Neural progenitor cell (in vitro differentiated cells): ENCODE results near the gene ITM2A. TPM values are rescaled to one million over a fixed set of nuclear protein-coding genes. Genes with fewer than 3 reads are reported as not detected.

ENCODE experiments used
- DNase-seq: peaks from one replicate; pipeline ENCODE4 v3.0.0-alpha.2; 2016; ENCODE audit warnings: low spot score
- H2AFZ ChIP-seq: fragments of 200-600 bp; sonication (generic); replicated peaks from 2 replicates; pipeline ENCODE4 v1.6.1; 2016; ENCODE audit warnings: antibody characterized with exemption
- H3F3A ChIP-seq: fragments of 200-600 bp; sonication (generic); 2 replicates; pipeline ENCODE4 v1.6.1; 2016; ENCODE audit warnings: antibody characterized with exemption, low read depth
- H3K27ac ChIP-seq: fragments of 200-600 bp; sonication (generic); 2 replicates; pipeline ENCODE4 v1.5.1; 2016; ENCODE audit warnings: mild to moderate bottlenecking
- H3K27me3 ChIP-seq: fragments of 200-600 bp; sonication (generic); 2 replicates; pipeline ENCODE4 v1.6.1; 2016; ENCODE audit warnings: mild to moderate bottlenecking, moderate library complexity
- H3K36me3 ChIP-seq: fragments of 200-600 bp; sonication (generic); 2 replicates; pipeline ENCODE4 v1.5.1; 2016
- H3K4me1 ChIP-seq: fragments of 200-600 bp; sonication (generic); 2 replicates; pipeline ENCODE4 v1.6.1; 2016; ENCODE audit warnings: mixed run types
- H3K4me2 ChIP-seq: fragments of 200-600 bp; sonication (generic); 2 replicates; pipeline ENCODE4 v1.6.1; 2016
- H3K4me3 ChIP-seq: fragments of 200-600 bp; sonication (generic); 2 replicates; pipeline ENCODE4 v1.5.1; 2016
- H3K79me2 ChIP-seq: fragments of 200-600 bp; sonication (generic); 2 replicates; pipeline ENCODE4 v1.6.1; 2016; ENCODE audit warnings: low read depth
- H3K9ac ChIP-seq: fragments of 200-600 bp; sonication (generic); 2 replicates; pipeline ENCODE4 v1.6.1; 2016
- H3K9me3 ChIP-seq: fragments of 200-600 bp; sonication (generic); 2 replicates; pipeline ENCODE4 v1.5.1; 2016; ENCODE audit warnings: low read depth
- H4K20me1 ChIP-seq: fragments of 200-600 bp; sonication (generic); 2 replicates; pipeline ENCODE4 v1.6.1; 2016; ENCODE audit warnings: low read depth
- H3K27ac Mint-ChIP-seq: 3 replicates; pipeline ENCODE4 v1.8.0; 2021; ENCODE audit warnings: mixed read lengths
- H3K27me3 Mint-ChIP-seq: 2 replicates; pipeline ENCODE4 v1.8.0; 2022; ENCODE audit warnings: low read depth, mild to moderate bottlenecking, inconsistent platforms, moderate library complexity, mixed read lengths; ENCODE audit not compliant: insufficient read depth
- H3K36me3 Mint-ChIP-seq: 3 replicates; pipeline ENCODE4 v1.8.0; 2021; ENCODE audit warnings: mixed read lengths
- H3K4me1 Mint-ChIP-seq: 3 replicates; pipeline ENCODE4 v1.8.0; 2021; ENCODE audit warnings: mixed read lengths
- H3K4me3 Mint-ChIP-seq: 3 replicates; pipeline ENCODE4 v1.8.0; 2021; ENCODE audit warnings: mild to moderate bottlenecking, moderate library complexity, mixed read lengths
- H3K9me3 Mint-ChIP-seq: 3 replicates; pipeline ENCODE4 v1.8.0; 2020; ENCODE audit warnings: mixed read lengths
- EZH2 ChIP-seq: fragments of 200-600 bp; sonication (generic); IDR thresholded peaks from 2 replicates; pipeline ENCODE4 v1.6.1; 2017; ENCODE audit warnings: antibody characterized with exemption, mild to moderate bottlenecking, moderate library complexity
- EZH2phosphoT487 ChIP-seq: fragments of 200-600 bp; sonication (generic); IDR thresholded peaks from 2 replicates; pipeline ENCODE4 v1.6.1; 2017; ENCODE audit warnings: antibody characterized with exemption
- total RNA-seq: library from RNA; depleted of rRNA; stranded (reverse); fragments of >200 nt; gene quantifications from 2 replicates; pipeline ENCODE4 v1.2.3, GENCODE V29; 2015; ENCODE audit warnings: low replicate concordance
- TF ChIP-seq, protein P1 (sequence below): fragments of 200-600 bp; sonication (generic); IDR thresholded peaks from 2 replicates; pipeline ENCODE4 v1.5.1; 2017; ENCODE audit warnings: antibody characterized with exemption, mild to moderate bottlenecking

The ITM2A gene
- total RNA-seq, 1 donor from 2014 or later, result 2.2 TPM

DNA sequence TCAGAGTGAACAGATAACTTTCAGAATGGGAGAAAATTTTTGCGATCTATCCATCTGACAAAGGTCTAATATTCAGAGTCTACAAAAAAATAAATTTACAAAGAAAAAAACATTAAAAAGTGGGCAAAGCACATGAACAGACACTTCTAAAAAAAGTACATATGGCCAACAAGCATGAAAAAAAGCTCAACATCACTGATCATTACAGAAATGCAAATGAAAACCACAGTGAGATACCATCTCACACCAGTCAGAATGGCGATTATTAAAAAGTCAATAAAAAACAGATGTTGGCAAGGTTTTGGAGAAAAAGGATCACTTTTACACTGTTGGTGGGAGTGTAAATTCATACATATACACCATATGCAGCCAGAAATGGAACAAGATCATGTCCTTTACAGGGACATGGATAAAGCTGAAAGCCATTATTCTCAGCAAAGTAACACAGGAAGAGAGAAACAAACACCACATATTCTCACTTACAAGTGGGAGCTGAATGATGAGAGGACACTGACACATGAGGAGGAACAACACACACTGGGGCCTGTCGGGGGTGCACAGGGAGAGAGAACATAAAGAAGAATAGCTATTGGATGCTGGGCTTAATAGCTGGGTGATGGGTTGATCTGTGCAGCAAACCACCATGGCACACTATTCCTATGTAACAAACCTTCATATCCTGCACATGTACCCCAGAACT is 41.6 kb upstream of the ITM2A start:
- Histone ChIP-seq H3K4me2 (no peak overlapping the region), H3K4me1 (no peaks in the 10 kb centered on the region), H3K9me3 (no peaks in the 10 kb centered on the region), H4K20me1 (no peaks in the 10 kb centered on the region), H3K27me3 (no peaks in the 10 kb centered on the region), H3K79me2 (no peaks in the 10 kb centered on the region), H3K36me3 (no peaks in the 10 kb centered on the region), H3F3A (no peaks in the 10 kb centered on the region), H3K4me3 (no peak overlapping the region), H3K9ac (no peak overlapping the region), H2AFZ (no peak overlapping the region), H3K27ac (no peak overlapping the region)
- H3K36me3 Mint-ChIP-seq, result no peaks in the 10 kb centered on the region
- H3K9me3 Mint-ChIP-seq, result peaks cover 2% of the 10 kb centered on the region
- no peak overlapping the region for H3K4me3 Mint-ChIP-seq
- no peak overlapping the region for H3K27ac Mint-ChIP-seq
- H3K27me3 Mint-ChIP-seq, result no peaks in the 10 kb centered on the region
- DNase-seq, result no peak
- TF ChIP-seq EZH2phosphoT487, result no peak
- H3K4me1 Mint-ChIP-seq, result no peaks in the 10 kb centered on the region

DNA sequence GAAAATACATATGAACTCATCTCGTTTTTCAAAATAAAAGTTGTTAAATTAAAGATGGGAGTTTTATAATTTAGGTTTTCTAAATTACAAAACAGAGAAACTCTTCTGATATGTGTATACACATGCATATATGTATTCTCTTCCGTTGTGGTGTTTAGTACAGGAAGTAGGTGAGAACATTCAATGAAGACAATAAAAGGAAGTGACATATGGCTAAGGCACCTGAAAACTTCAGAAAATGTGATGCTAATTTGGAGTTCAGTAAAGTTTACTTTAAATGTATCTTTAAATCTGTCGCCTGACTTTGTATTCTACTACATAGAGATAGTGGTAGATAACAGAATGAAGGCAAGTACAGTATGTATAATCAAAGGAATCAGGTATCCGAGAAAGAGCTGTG is 33.5 kb upstream of the ITM2A start:
- Histone ChIP-seq H3K4me3 (no peak overlapping the region), H2AFZ (no peak overlapping the region), H3F3A (no peaks in the 10 kb centered on the region), H3K9me3 (no peaks in the 10 kb centered on the region), H3K36me3 (no peaks in the 10 kb centered on the region), H3K4me2 (no peak overlapping the region), H3K27me3 (no peaks in the 10 kb centered on the region), H3K9ac (no peak overlapping the region), H4K20me1 (no peaks in the 10 kb centered on the region), H3K27ac (no peak overlapping the region), H3K4me1 (no peaks in the 10 kb centered on the region), H3K79me2 (no peaks in the 10 kb centered on the region)
- no peak for TF ChIP-seq EZH2
- no peak for TF ChIP-seq EZH2phosphoT487
- TF ChIP-seq, protein P1, sequence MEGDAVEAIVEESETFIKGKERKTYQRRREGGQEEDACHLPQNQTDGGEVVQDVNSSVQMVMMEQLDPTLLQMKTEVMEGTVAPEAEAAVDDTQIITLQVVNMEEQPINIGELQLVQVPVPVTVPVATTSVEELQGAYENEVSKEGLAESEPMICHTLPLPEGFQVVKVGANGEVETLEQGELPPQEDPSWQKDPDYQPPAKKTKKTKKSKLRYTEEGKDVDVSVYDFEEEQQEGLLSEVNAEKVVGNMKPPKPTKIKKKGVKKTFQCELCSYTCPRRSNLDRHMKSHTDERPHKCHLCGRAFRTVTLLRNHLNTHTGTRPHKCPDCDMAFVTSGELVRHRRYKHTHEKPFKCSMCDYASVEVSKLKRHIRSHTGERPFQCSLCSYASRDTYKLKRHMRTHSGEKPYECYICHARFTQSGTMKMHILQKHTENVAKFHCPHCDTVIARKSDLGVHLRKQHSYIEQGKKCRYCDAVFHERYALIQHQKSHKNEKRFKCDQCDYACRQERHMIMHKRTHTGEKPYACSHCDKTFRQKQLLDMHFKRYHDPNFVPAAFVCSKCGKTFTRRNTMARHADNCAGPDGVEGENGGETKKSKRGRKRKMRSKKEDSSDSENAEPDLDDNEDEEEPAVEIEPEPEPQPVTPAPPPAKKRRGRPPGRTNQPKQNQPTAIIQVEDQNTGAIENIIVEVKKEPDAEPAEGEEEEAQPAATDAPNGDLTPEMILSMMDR, result no peak
- Mint-ChIP-seq H3K4me3 (no peak overlapping the region), H3K9me3 (peaks cover 2% of the 10 kb centered on the region), H3K4me1 (no peaks in the 10 kb centered on the region), H3K27ac (no peak overlapping the region), H3K27me3 (peaks cover 2% of the 10 kb centered on the region), H3K36me3 (no peaks in the 10 kb centered on the region)
- DNase-seq, result no peak

DNA sequence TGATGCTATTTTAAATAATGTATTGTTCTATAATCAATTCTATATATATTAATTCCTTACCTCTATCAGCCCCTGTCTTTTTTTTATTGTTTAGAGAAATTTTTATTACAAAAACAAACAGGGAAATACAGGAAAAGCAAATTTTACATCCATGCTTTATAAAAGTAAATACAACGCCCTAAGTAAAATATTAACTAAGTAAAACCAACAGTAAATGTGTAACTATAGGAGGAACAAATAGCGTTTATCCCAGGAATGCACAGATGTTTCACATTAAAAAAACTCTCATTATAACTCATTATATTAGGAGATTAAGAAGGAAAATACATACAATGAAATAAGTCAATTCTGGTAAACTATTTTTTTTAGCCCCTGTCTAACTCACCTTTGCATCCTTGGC is 8.2 kb upstream of the ITM2A start:
- Histone ChIP-seq H3F3A (no peaks in the 10 kb centered on the region), H3K79me2 (no peaks in the 10 kb centered on the region), H3K27me3 (no peaks in the 10 kb centered on the region), H2AFZ (no peak overlapping the region), H3K9ac (no peak overlapping the region), H3K9me3 (no peaks in the 10 kb centered on the region), H3K4me3 (no peak overlapping the region), H3K36me3 (no peaks in the 10 kb centered on the region), H3K27ac (no peak overlapping the region), H3K4me2 (no peak overlapping the region), H4K20me1 (no peaks in the 10 kb centered on the region), H3K4me1 (no peaks in the 10 kb centered on the region)
- H3K27ac Mint-ChIP-seq, result no peak overlapping the region
- H3K9me3 Mint-ChIP-seq, result no peaks in the 10 kb centered on the region
- no peaks in the 10 kb centered on the region for H3K4me1 Mint-ChIP-seq
- H3K36me3 Mint-ChIP-seq, result no peaks in the 10 kb centered on the region
- H3K27me3 Mint-ChIP-seq, result no peaks in the 10 kb centered on the region
- TF ChIP-seq EZH2 (no peak), EZH2phosphoT487 (no peak)
- TF ChIP-seq, protein P1, result no peak
- DNase-seq, result no peak
- H3K4me3 Mint-ChIP-seq, result no peak overlapping the region

DNA sequence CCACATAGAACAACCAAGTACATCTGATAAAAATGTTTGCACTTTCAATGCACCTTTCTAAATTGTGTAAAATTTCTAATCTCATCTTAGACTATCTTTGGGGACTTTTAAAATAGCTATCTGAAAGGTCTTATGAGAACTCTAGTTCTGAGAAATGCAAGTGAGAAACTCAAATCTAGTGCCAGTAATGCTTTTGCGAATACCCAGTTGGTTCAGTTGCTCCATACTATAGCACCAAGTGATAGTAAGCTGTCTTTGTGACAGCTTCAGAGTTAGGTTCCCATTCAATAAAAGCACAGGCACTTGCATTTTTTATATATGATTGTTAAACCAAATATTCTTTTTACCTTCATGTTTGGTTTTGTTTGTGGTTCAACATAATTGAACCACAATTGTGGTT is 4.5 kb upstream of the ITM2A start:
- Histone ChIP-seq H2AFZ (no peak overlapping the region), H3K9me3 (no peaks in the 10 kb centered on the region), H3F3A (no peaks in the 10 kb centered on the region), H3K4me3 (no peak overlapping the region), H3K27ac (no peak overlapping the region), H3K4me1 (no peaks in the 10 kb centered on the region), H3K36me3 (no peaks in the 10 kb centered on the region), H3K4me2 (no peak overlapping the region), H4K20me1 (no peaks in the 10 kb centered on the region), H3K27me3 (peaks cover 5% of the 10 kb centered on the region), H3K9ac (no peak overlapping the region), H3K79me2 (no peaks in the 10 kb centered on the region)
- H3K4me1 Mint-ChIP-seq, result peaks cover 10% of the 10 kb centered on the region
- no peaks in the 10 kb centered on the region for H3K27me3 Mint-ChIP-seq
- no peak overlapping the region for H3K4me3 Mint-ChIP-seq
- DNase-seq, result no peak
- H3K27ac Mint-ChIP-seq, result no peak overlapping the region
- H3K36me3 Mint-ChIP-seq, result no peaks in the 10 kb centered on the region
- H3K9me3 Mint-ChIP-seq, result no peaks in the 10 kb centered on the region
- TF ChIP-seq EZH2phosphoT487, result no peak
